GM18867 (cell line): Measurements from ENCODE around the gene COPZ2.
"Not testable (repeated sequence)": the region's sequence is repeated elsewhere in the genome, so short reads cannot be mapped to it uniquely, and the experiment has no call there.

ENCODE experiments used
- ATAC-seq: cut with Tn5 transposase; IDR thresholded peaks from one replicate; pipeline ENCODE4 v1.9.1; 2021; ENCODE audit warnings: mild to moderate bottlenecking, moderate library complexity; ENCODE audit not compliant: unreplicated experiment

The COPZ2 gene

GRCh38 chr17:47988445-47988844, 49.2 kb downstream of the COPZ2 start:
- ATAC-seq: not testable (repeated sequence)

- no peak for ATAC-seq
Observed at GRCh38 chr17:47987240-47987835, 50.3 kb downstream of the COPZ2 start.

- ATAC-seq: no peak
Observed at GRCh38 chr17:47986520-47986919, 51.1 kb downstream of the COPZ2 start.

DNA sequence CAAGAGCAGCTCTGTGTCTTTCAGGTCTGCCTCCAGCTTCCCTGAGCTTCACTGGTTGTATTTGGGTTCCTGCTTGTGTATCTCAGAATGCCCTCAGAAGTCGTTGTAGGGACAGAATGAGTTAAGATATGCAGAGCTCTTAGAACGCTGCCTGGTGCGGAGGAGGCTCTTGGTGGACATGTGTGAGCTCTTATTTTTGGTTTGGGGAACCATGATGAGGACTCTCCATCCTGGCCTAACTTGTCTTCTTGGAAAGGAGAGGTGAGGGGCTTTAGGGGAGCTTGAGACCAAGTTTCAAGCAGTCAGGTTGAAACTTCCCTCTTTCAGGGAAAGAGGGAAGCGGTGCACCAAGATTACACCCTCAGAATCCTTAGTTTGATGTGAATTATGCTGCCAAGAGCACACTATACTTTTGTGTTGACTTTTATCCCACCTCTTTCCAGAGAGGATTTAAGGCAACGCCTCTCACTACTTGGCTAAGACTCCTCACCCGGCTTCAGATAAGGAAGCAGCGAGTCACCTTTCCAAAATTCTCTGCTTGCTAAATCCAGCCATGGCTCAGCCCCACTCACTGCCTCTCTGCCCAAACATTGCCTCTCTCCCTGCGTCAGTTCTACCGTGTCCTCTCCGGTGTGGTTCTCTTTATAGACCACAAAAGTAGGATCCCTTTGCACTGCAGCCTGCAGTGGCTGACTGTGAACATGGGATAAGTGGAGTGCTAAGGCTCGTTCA, 53.9 kb downstream of the COPZ2 start:
- no peak for ATAC-seq

- ATAC-seq: no peak
Observed at GRCh38 chr17:47982645-47983390, 54.8 kb downstream of the COPZ2 start.

DNA sequence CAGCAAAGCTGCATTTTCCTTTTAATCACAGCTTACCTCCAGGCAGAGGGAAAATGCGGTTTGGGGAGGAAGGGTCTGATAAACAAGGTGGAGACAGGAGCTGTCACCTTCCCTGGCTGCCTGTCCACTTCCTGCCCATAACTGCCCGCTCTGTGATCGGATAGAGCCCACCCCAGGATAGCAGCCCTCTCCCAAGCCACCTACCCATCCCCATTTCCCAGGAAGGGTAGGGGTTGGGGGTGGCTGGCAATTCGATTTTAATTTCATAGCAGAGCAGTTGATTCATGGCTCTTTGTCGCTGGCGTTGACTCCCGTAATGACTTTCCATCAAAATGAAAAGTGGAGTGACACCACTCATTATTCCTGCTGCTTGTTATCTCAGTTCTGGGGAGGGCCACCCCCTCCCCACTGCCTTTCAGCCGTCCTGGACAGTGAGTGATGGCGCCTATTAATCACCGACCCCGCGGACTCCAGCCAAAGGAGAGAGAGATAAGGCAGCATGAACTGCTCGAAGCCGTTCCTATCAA, 55.4 kb downstream of the COPZ2 start:
- no peak for ATAC-seq

GRCh38 chr17:47981462-47981861, 56.1 kb downstream of the COPZ2 start:
- no peak for ATAC-seq

- ATAC-seq: no peak
Observed at GRCh38 chr17:47980541-47980940, 57.1 kb downstream of the COPZ2 start.

- no peak for ATAC-seq
Observed at GRCh38 chr17:47978324-47978723, 59.3 kb downstream of the COPZ2 start.
